ENCODE measurements around the gene TIAM2.

- TF ChIP-seq CTCF (IDR thresholded peaks at IDR 0.05) (no peak), EP300 (IDR thresholded peaks at IDR 0.05) (no peak), POLR2AphosphoS5 (IDR thresholded peaks at IDR 0.05) (no peak)
Measured at GRCh38 chr6:155188707-155189496, 193.8 kb downstream of the TIAM2 start.

Measured in upper lobe of left lung (tissue), 4 donors.